Bronchial epithelial cell (primary cell): Measurements from ENCODE around the gene TRIM37. TPM values are rescaled to one million over a fixed set of nuclear protein-coding genes. Genes with fewer than 3 reads are reported as not detected.
A peak's percentile ranks its signal among the peaks of the same experiment; 100 is the strongest.

Experiments
- DNase-seq: peaks from one replicate; pipeline ENCODE4 v3.0.0-alpha.2; 2010; ENCODE audit warnings: low read depth
- FAIRE-seq: peaks from 2 replicates; lab custom pipeline; 2011; peaks lifted over from hg19 to GRCh38; lab: Jason Lieb, UNC
- H3K27me3 ChIP-seq: 2 replicates; pipeline ENCODE4 v1.5.1; 2011; ENCODE audit warnings: low read length; ENCODE audit not compliant: control insufficient read depth, insufficient read depth
- H3K36me3 ChIP-seq: 2 replicates; pipeline ENCODE4 v1.5.1; 2011; ENCODE audit warnings: low read length; ENCODE audit not compliant: control insufficient read depth, insufficient read depth
- H3K4me3 ChIP-seq: 2 replicates; pipeline ENCODE4 v1.5.1; 2011; ENCODE audit warnings: mild to moderate bottlenecking, low read depth, low read length, control low read depth
- total RNA-seq: library from RNA; depleted of rRNA; stranded (reverse); fragments of >200 nt; gene quantifications from 2 replicates; pipeline ENCODE4 v1.2.1, GENCODE V29; 2014
- TF ChIP-seq, protein P1 (sequence below): IDR thresholded peaks from 2 replicates; pipeline ENCODE4 v1.5.1; 2011; ENCODE audit warnings: mild to moderate bottlenecking, moderate library complexity, low read length, control low read depth, inconsistent platforms; ENCODE audit not compliant: insufficient read depth, severe bottlenecking

The TRIM37 gene
- total RNA-seq, 1 donor from 2014 or later: 29.0 TPM

DNA sequence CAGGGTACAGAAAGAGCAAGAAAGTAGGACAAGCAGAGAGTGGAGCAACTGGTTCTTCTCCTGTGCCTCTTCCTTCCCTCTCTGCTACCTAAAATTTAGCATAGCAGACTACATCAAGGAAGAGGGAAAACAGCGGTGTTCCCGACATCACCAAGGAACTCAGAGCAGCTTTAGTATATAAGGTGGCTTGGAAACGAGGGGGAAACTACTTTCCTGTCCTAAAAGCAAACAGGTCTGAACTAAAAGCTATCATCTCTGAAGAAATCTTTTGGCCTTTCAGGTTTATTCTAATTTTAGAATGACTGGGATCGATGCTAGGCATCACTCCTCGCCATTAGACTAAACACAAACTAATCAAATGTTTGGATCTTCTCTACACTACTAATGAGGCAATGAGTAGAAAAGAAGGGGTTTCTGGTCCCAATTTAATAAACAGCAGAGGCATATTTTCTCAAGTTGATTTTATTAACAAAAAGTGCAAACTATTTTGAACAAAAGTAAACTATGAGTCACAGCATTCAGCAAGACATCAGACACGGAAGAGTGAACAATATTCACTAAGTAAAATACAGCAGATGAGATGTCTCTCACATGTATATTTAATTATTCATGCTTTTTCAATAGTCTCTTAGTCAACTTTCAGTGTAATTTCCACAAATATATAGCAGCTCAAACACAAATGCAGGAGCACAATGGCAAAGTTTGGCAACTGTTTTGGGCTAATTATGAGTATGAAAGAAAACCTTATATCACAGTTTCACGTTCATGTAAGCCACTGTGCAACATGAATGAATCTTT is 108.7 kb downstream of the TRIM37 start:
- H3K36me3 ChIP-seq: peaks cover 4% of the 10 kb centered on the region
- H3K27me3 ChIP-seq: no peaks in the 10 kb centered on the region
- no peak overlapping the region for H3K4me3 ChIP-seq
- FAIRE-seq (no peak), DNase-seq (peak; percentile 29)
- TF ChIP-seq, protein P1, sequence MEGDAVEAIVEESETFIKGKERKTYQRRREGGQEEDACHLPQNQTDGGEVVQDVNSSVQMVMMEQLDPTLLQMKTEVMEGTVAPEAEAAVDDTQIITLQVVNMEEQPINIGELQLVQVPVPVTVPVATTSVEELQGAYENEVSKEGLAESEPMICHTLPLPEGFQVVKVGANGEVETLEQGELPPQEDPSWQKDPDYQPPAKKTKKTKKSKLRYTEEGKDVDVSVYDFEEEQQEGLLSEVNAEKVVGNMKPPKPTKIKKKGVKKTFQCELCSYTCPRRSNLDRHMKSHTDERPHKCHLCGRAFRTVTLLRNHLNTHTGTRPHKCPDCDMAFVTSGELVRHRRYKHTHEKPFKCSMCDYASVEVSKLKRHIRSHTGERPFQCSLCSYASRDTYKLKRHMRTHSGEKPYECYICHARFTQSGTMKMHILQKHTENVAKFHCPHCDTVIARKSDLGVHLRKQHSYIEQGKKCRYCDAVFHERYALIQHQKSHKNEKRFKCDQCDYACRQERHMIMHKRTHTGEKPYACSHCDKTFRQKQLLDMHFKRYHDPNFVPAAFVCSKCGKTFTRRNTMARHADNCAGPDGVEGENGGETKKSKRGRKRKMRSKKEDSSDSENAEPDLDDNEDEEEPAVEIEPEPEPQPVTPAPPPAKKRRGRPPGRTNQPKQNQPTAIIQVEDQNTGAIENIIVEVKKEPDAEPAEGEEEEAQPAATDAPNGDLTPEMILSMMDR: no peak

DNA sequence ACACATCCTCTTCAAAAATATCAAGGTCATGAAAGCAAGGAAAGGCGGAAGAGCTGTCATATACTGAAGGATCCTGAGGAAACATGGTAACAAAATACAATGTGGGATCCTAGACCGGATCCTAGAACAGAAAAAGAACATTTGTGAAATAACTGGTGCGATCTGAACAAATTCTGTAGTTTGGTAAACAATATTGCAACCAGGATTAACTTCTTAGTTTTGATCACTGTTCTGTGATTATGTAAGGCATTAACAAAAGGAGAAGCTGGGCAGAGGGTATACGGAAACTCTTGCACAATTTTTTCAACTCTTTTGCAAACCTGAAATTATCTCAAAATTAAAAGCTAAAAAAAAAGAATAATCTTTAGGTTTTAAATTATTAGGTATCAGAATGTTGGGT is 109.7 kb downstream of the TRIM37 start:
- no peaks in the 10 kb centered on the region for H3K27me3 ChIP-seq
- no peak overlapping the region for H3K4me3 ChIP-seq
- peaks cover 4% of the 10 kb centered on the region for H3K36me3 ChIP-seq
- FAIRE-seq: no peak
- no peak for DNase-seq
- TF ChIP-seq, protein P1: no peak

DNA sequence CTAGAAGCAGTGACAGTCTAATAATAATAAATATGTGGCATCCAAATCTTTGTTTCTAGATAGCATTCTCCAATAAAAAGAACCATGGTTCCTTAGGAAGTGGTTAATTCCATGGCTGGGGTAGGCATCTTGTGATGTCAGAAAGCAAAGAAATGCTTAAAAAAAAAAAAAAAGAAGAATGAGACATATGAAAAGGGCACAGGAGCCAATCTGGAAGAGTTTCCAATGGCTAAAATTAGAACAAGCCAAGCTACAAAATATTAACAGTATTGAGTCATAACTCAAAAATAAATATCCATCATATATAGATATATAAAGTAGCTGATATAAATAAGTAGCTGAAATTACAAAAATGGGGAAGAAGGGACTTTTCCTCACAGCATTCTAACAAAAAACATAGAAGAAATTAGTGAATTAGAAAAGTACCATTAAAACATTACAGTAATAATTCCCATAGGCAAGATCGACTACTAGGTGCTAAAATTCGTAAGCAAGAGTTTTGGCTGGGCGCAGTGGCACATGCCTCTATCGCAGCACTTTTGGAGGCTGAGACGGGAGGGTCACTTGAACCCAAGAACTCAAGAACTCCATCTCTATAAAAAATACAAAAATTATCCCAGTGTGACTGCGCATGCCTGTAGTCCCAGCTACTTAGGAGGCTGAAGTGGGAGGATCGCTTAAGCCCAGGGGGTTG is 111.3 kb downstream of the TRIM37 start:
- Histone ChIP-seq H3K4me3 (no peak overlapping the region), H3K36me3 (peaks cover 4% of the 10 kb centered on the region), H3K27me3 (no peaks in the 10 kb centered on the region)
- TF ChIP-seq, protein P1: no peak
- no peak for FAIRE-seq
- DNase-seq: no peak

DNA sequence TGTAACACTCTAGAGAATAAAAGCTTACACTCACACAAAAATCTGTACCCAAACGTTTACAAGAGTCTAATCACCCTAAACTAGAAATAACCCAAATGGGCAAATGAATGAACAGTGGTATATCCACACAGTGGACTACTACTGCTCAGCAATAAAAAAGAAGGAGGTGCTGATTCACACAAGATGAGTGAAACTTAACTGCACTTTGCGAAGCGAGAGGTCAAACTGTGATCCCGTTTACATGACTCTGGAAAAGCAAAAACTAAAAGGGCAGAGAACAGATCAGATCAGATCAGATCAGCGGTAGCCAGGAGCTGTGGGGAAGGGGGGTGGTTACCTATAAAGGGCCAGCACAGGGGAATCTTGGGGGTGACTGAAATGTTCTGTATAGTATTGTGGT is 113.4 kb downstream of the TRIM37 start:
- no peak overlapping the region for H3K4me3 ChIP-seq
- H3K36me3 ChIP-seq: peaks cover 2% of the 10 kb centered on the region
- H3K27me3 ChIP-seq: no peaks in the 10 kb centered on the region
- FAIRE-seq: no peak
- TF ChIP-seq, protein P1: no peak
- no peak for DNase-seq

DNA sequence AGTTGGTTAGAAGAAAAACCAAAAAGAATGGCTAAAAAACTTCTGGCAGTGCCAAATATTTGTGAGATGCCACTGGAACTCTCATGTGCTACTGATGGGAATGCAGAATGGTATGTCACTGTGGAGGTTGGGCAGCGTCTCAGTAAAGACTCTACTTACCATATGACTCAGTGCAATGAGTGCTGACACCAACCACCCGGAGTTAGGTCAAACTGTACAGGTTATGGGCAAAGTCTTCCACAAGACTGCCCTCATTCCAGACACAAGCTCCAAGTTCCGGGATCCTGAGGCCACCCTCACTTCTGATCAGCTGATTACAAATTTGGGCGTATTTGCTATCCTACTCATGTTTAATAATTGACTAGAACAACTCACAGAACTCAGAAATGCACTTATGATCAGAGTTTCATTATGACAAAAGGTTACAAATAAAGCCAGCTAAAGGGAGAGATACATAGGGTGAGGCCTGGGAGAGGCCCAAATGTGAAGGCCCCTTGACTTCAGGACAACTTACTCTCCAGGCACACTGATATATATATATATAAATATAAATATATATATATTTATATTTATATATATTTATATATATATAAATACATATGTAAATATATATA is 114.9 kb downstream of the TRIM37 start:
- TF ChIP-seq, protein P1: no peak
- no peak overlapping the region for H3K4me3 ChIP-seq
- H3K36me3 ChIP-seq: peaks cover 2% of the 10 kb centered on the region
- DNase-seq (peak; percentile 47), FAIRE-seq (no peak)
- H3K27me3 ChIP-seq: no peaks in the 10 kb centered on the region
